ENCODE measurements around the gene GNG3. TPM values are rescaled to one million over a fixed set of nuclear protein-coding genes. Genes with fewer than 3 reads are reported as not detected.

The GNG3 gene
- total RNA-seq, 4 donors from 2014 or later, result not detected

DNA sequence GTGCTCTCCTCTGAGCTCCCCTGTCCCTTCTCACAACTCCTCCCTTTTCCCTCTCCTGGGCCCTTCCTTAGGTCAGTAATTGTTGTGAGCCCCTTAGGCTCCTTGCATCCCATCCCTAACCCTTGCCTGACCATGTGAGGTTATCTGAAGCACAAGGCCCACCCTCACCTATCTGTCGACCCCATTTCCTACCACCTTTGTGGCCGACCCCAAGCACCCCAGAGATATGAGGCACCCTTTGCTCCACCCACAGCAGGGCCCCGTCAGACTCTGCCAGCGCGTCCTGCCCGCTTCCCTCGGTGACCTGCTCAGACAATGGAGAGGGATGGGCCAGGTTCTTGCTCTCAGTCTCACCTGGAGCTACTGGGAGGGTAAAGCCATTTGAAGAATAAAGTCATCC is 1.3 kb downstream of the GNG3 start:
- TF ChIP-seq POLR2A (IDR thresholded peaks at IDR 0.05), result no peak
- TF ChIP-seq, protein P1, sequence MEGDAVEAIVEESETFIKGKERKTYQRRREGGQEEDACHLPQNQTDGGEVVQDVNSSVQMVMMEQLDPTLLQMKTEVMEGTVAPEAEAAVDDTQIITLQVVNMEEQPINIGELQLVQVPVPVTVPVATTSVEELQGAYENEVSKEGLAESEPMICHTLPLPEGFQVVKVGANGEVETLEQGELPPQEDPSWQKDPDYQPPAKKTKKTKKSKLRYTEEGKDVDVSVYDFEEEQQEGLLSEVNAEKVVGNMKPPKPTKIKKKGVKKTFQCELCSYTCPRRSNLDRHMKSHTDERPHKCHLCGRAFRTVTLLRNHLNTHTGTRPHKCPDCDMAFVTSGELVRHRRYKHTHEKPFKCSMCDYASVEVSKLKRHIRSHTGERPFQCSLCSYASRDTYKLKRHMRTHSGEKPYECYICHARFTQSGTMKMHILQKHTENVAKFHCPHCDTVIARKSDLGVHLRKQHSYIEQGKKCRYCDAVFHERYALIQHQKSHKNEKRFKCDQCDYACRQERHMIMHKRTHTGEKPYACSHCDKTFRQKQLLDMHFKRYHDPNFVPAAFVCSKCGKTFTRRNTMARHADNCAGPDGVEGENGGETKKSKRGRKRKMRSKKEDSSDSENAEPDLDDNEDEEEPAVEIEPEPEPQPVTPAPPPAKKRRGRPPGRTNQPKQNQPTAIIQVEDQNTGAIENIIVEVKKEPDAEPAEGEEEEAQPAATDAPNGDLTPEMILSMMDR (IDR thresholded peaks at IDR 0.05), result no peak
- 0% methylated on average over 1 to 6 of the region's 7 CpGs for WGBS, 2 donors
- intact Hi-C loops (cut with DNase I), result no loop called here
- Histone ChIP-seq H3K36me3 (peaks cover 0 to 38% (median 0%) of the 10 kb centered on the region in 3 donors), H3K4me1 (peaks cover 28 to 65% (median 33%) of the 10 kb centered on the region in 3 donors), H3K27me3 (no peaks in the 10 kb centered on the region), H3K4me3 (peak overlapping the region; percentile 36 to 68 (median 56)), H3K27ac (peak overlapping the region; percentile 90 to 99 (median 95)), H3K9me3 (no peaks in the 10 kb centered on the region)
- no peak for DNase-seq

DNA sequence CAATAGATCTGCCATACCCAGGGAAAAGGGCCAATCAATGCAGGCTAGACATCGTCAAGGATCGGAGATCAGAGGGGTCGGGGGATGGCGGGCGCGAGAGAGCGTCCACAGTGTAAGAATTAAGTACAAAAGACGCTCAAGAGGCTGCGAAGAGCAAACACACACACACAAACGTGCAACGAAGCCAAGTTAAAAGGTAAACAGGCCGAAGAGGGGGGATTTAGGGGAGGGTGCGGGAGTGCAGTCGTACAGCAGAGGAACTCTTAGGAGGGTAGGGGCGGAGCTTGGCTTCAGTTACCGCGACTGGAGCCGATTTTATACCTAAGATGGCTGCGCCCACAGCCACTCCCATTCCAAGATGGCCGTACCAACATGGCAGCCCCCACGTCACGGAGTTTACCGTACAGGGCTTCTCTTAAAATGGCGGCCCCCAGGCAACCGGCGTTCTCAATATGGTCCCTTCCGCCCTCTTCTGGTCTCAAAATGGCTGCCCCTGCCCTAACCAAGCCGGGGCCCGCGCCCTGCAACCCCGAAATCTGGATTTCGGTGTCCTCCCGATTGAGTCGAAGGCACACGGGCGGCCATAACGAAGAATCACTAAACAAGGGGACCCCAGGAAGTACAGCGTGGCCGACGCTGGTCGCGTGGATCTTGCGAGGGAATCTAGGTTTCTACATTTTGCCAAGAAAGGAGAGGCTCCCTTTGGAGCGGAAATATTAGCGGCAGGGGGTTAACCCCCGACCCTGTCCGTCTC is 1.9 kb downstream of the GNG3 start:
- peaks cover 28 to 65% (median 33%) of the 10 kb centered on the region in 3 donors for H3K4me1 ChIP-seq
- H3K9me3 ChIP-seq, result no peaks in the 10 kb centered on the region
- intact Hi-C loops (cut with DNase I), result no loop called here
- peak; percentile 94 for DNase-seq
- peaks cover 0 to 44% (median 5%) of the 10 kb centered on the region in 3 donors for H3K36me3 ChIP-seq
- TF ChIP-seq, protein P1 (IDR thresholded peaks at IDR 0.05), result peak in 1 of 6 experiments; percentile 16
- TF ChIP-seq POLR2A (IDR thresholded peaks at IDR 0.05), result peak in 3 of 4 donors; percentile 6 to 76 (median 33)
- no peaks in the 10 kb centered on the region for H3K27me3 ChIP-seq
- peak overlapping the region; percentile 90 to 99 (median 95) for H3K27ac ChIP-seq
- H3K4me3 ChIP-seq, result peak overlapping the region; percentile 36 to 68 (median 56)
- whole genome bisulfite sequencing, 2 donors, result 0 to 2% methylated on average over 30 to 33 of the region's 47 CpGs

DNA sequence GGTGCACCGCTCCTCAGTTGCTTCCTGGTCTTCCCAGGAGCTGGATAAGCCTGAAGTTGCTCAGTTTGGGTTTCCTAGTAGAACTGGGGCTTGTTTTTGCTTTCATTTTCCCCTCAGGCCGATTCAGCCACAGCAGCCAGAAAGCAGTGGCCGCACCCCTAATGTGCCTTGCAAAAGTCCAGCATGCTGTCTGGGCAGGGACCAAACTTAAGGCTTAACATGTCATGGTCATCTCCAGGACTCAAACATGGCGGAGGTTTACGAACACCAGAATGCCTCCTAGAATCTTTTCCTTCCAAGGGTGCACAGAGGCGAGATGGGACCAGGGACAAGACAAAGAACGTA is 2.5 kb downstream of the GNG3 start:
- intact Hi-C loops (cut with DNase I), result no loop called here
- 68 to 71% methylated on average over 5 of the region's 7 CpGs for WGBS, 2 donors

DNA sequence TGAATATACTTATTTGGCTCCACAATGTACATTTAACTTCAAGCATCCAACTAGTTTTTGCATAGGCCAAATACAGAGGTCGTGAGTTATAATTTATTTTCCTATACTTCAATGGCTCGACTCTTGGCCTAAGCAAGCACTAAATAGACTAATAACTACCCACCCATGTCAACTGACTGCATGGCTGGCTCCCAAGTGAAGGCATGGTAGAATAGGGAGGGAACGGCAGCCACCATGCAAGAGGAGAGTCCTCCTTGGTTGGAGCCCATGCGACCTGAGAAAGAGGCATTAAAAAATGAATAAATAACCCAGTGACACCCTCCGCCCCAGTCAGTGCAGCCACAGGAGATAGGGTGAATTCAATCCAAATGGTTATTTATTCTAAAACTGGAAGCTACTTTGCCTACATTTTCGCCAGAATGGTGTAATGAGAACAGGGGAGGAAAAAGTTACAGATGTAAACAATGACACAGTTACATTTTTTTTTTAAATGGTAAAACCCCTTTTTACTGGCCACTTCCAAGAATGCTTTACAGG is 4.9 kb downstream of the GNG3 start:
- H3K4me3 ChIP-seq, result no peak overlapping the region
- WGBS, 2 donors, result 72 to 75% methylated on average over 6 of the region's 6 CpGs
- no peaks in the 10 kb centered on the region for H3K27me3 ChIP-seq
- H3K9me3 ChIP-seq, result no peaks in the 10 kb centered on the region
- intact Hi-C loops (cut with DNase I), result no loop called here
- H3K27ac ChIP-seq, result no peak overlapping the region
- no peak for DNase-seq
- H3K36me3 ChIP-seq, result peaks cover 9 to 73% (median 29%) of the 10 kb centered on the region in 3 donors
- no peak for TF ChIP-seq POLR2A (IDR thresholded peaks at IDR 0.05)
- TF ChIP-seq, protein P1 (IDR thresholded peaks at IDR 0.05), result no peak
- peaks cover 13 to 52% (median 15%) of the 10 kb centered on the region in 3 donors for H3K4me1 ChIP-seq

More for the DNA sequence above, 2.5 kb downstream of the GNG3 start:
- no peaks in the 10 kb centered on the region for H3K9me3 ChIP-seq
- no peaks in the 10 kb centered on the region for H3K27me3 ChIP-seq
- peak overlapping the region; percentile 90 to 99 (median 95) for H3K27ac ChIP-seq
- TF ChIP-seq, protein P1 (IDR thresholded peaks at IDR 0.05), result no peak
- TF ChIP-seq POLR2A (IDR thresholded peaks at IDR 0.05), result no peak
- no peak for DNase-seq
- peaks cover 28 to 60% (median 32%) of the 10 kb centered on the region in 3 donors for H3K4me1 ChIP-seq
- H3K36me3 ChIP-seq, result peaks cover 4 to 49% (median 11%) of the 10 kb centered on the region in 3 donors
- H3K4me3 ChIP-seq, result peak overlapping the region; percentile 36 to 68 (median 56)

DNA sequence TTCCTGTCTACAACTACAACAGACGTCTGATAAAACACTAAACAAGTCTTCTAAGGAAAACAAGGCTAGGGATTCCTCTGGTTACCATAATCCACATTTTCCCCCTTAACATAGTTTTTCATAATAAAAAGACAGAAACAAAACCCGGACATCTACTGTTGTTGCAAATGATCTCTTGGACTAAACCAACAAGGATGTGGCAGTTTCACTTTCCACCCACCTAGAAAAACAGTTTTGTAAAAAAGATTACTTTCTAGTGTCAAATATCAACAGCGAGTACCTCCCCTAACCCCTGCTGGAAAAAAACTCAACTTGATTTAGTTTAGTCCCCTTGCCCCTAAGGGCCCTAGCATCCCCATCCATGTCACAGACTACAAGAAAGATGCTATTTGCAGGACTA is 5.4 kb downstream of the GNG3 start:
- intact Hi-C loops (cut with DNase I), result no loop called here
- DNase-seq, result no peak
- TF ChIP-seq, protein P1 (IDR thresholded peaks at IDR 0.05), result no peak
- TF ChIP-seq POLR2A (IDR thresholded peaks at IDR 0.05), result no peak
- Histone ChIP-seq H3K4me1 (peaks cover 13 to 52% (median 15%) of the 10 kb centered on the region in 3 donors), H3K27ac (no peak overlapping the region), H3K27me3 (no peaks in the 10 kb centered on the region), H3K36me3 (peaks cover 13 to 78% (median 33%) of the 10 kb centered on the region in 3 donors), H3K9me3 (no peaks in the 10 kb centered on the region), H3K4me3 (no peak overlapping the region)
- WGBS, 2 donors, result 51 to 54% methylated on average over 3 of the region's 3 CpGs
